H9 (cell line): ENCODE results near the gene ERCC4. TPM values are rescaled to one million over a fixed set of nuclear protein-coding genes. Genes with fewer than 3 reads are reported as not detected.

ENCODE experiments used
- DNase-seq: peaks from one replicate; pipeline ENCODE4 v3.0.0-alpha.2; 2017
- H2AFZ ChIP-seq: one replicate; pipeline ENCODE4 v1.6.1; 2013; ENCODE audit warnings: mild to moderate bottlenecking, low read length, control low read depth, moderate library complexity
- H2AK5ac ChIP-seq: 2 replicates; pipeline ENCODE4 v1.6.1; 2013; ENCODE audit warnings: low read length, control low read depth, mixed read lengths; ENCODE audit not compliant: insufficient read length
- H2BK120ac ChIP-seq: one replicate; pipeline ENCODE4 v1.6.1; 2013; ENCODE audit warnings: low read depth, mild to moderate bottlenecking, low read length, control low read depth, inconsistent platforms; ENCODE audit not compliant: poor library complexity, severe bottlenecking
- H2BK12ac ChIP-seq: 2 replicates; pipeline ENCODE4 v1.6.1; 2013; ENCODE audit warnings: low read length, control low read depth, mixed read lengths, low read depth; ENCODE audit not compliant: insufficient read length
- H2BK15ac ChIP-seq: 2 replicates; pipeline ENCODE4 v1.6.1; 2013; ENCODE audit warnings: low read depth, low read length, control low read depth
- H2BK20ac ChIP-seq: one replicate; pipeline ENCODE4 v1.6.1; 2013; ENCODE audit warnings: low read depth, mild to moderate bottlenecking, low read length, control low read depth, inconsistent platforms; ENCODE audit not compliant: poor library complexity, severe bottlenecking
- H2BK5ac ChIP-seq: 2 replicates; pipeline ENCODE4 v1.6.1; 2013; ENCODE audit warnings: low read length, control low read depth, mixed read lengths; ENCODE audit not compliant: insufficient read length
- H3K14ac ChIP-seq: 2 replicates; pipeline ENCODE4 v1.6.1; 2013; ENCODE audit warnings: low read length, control low read depth; ENCODE audit not compliant: insufficient read depth
- H3K18ac ChIP-seq: 2 replicates; pipeline ENCODE4 v1.6.1; 2013; ENCODE audit warnings: low read depth, mild to moderate bottlenecking, mixed read lengths, low read length, control low read depth; ENCODE audit not compliant: insufficient read length
- H3K23ac ChIP-seq: 2 replicates; pipeline ENCODE4 v1.6.1; 2013; ENCODE audit warnings: low read length, control low read depth, mixed read lengths, low read depth; ENCODE audit not compliant: insufficient read length
- H3K23me2 ChIP-seq: 2 replicates; pipeline ENCODE4 v1.6.1; 2013; ENCODE audit warnings: low read depth, mild to moderate bottlenecking, mixed read lengths, low read length, control low read depth; ENCODE audit not compliant: insufficient read length, poor library complexity, severe bottlenecking
- H3K27ac ChIP-seq: 2 replicates; pipeline ENCODE4 v1.5.1; 2013; ENCODE audit warnings: low read length, control low read depth, mixed read lengths, low read depth; ENCODE audit not compliant: insufficient read length
- H3K27me3 ChIP-seq: 2 replicates; pipeline ENCODE4 v1.6.1; 2013; ENCODE audit warnings: low read length, control low read depth, inconsistent platforms; ENCODE audit not compliant: insufficient read depth
- H3K4ac ChIP-seq: 2 replicates; pipeline ENCODE4 v1.6.1; 2013; ENCODE audit warnings: low read depth, mild to moderate bottlenecking, control low read depth, inconsistent platforms, low read length, moderate library complexity
- H3K4me1 ChIP-seq: 2 replicates; pipeline ENCODE4 v1.6.1; 2013; ENCODE audit warnings: low read length, control low read depth, inconsistent platforms; ENCODE audit not compliant: insufficient read depth
- H3K4me2 ChIP-seq: 2 replicates; pipeline ENCODE4 v1.6.1; 2013; ENCODE audit warnings: low read length, control low read depth, mixed read lengths; ENCODE audit not compliant: insufficient read length, insufficient read depth
- H3K56ac ChIP-seq: 2 replicates; pipeline ENCODE4 v1.6.1; 2013; ENCODE audit warnings: low read depth, mild to moderate bottlenecking, mixed read lengths, low read length, control low read depth; ENCODE audit not compliant: insufficient read length
- H3K79me1 ChIP-seq: 2 replicates; pipeline ENCODE4 v1.6.1; 2013; ENCODE audit warnings: low read depth, mild to moderate bottlenecking, moderate library complexity, low read length, control low read depth, inconsistent platforms; ENCODE audit not compliant: insufficient read depth, poor library complexity, severe bottlenecking
- H3K79me2 ChIP-seq: 2 replicates; pipeline ENCODE4 v1.6.1; 2013; ENCODE audit warnings: low read length, control low read depth, inconsistent platforms; ENCODE audit not compliant: insufficient read depth
- H3K9ac ChIP-seq: 2 replicates; pipeline ENCODE4 v1.6.1; 2013; ENCODE audit warnings: low read length, control low read depth, mixed read lengths; ENCODE audit not compliant: insufficient read length; ENCODE audit errors: extremely low read depth
- H3K9me3 ChIP-seq: one replicate; pipeline ENCODE4 v1.6.1; 2013; ENCODE audit warnings: low read depth, low read length, inconsistent platforms; ENCODE audit not compliant: control insufficient read depth
- H3T11ph ChIP-seq: one replicate; pipeline ENCODE4 v1.6.1; 2013; ENCODE audit warnings: mild to moderate bottlenecking, low read length, control low read depth, inconsistent platforms
- H4K20me1 ChIP-seq: one replicate; pipeline ENCODE4 v1.6.1; 2013; ENCODE audit not compliant: control insufficient read depth, insufficient read length, insufficient read depth
- H4K5ac ChIP-seq: 2 replicates; pipeline ENCODE4 v1.6.1; 2013; ENCODE audit warnings: low read depth, mild to moderate bottlenecking, mixed read lengths, low read length, control low read depth; ENCODE audit not compliant: insufficient read length
- H4K8ac ChIP-seq: replicated peaks from 2 replicates; pipeline ENCODE4 v1.6.1; 2013; ENCODE audit warnings: low read length, control low read depth, mixed read lengths, low read depth; ENCODE audit not compliant: insufficient read length
- H4K91ac ChIP-seq: 2 replicates; pipeline ENCODE4 v1.6.1; 2013; ENCODE audit warnings: low read depth, mild to moderate bottlenecking, moderate library complexity, mixed read lengths, low read length, control low read depth; ENCODE audit not compliant: insufficient read length
- H3K27ac Mint-ChIP-seq, 3 experiments: 2 replicates in 2 of 3; 3 replicates in 1 of 3; pipeline ENCODE4 v1.8.0; 2020 to 2021; ENCODE audit warnings: mixed read lengths in 3 of 3, mild to moderate bottlenecking in 1 of 3, moderate library complexity in 1 of 3
- H3K27me3 Mint-ChIP-seq: 2 replicates; pipeline ENCODE4 v1.8.0; 2021; ENCODE audit warnings: low read depth, mild to moderate bottlenecking, moderate library complexity, mixed read lengths
- H3K36me3 Mint-ChIP-seq, 3 experiments: 2 replicates in 2 of 3; 3 replicates in 1 of 3; pipeline ENCODE4 v1.8.0; 2020 to 2021; ENCODE audit warnings: low read depth in 3 of 3, mixed read lengths in 3 of 3; ENCODE audit not compliant: insufficient read depth in 1 of 3
- H3K4me1 Mint-ChIP-seq, 2 experiments: 2 replicates each; pipeline ENCODE4 v1.8.0; 2020; ENCODE audit warnings: mixed read lengths in 2 of 2
- H3K4me3 Mint-ChIP-seq, 2 experiments: 2 replicates in 1 of 2; 3 replicates in 1 of 2; pipeline ENCODE4 v1.8.0; 2020 to 2021; ENCODE audit warnings: mild to moderate bottlenecking in 2 of 2, mixed read lengths in 2 of 2, moderate library complexity in 1 of 2
- H3K9me3 Mint-ChIP-seq, 2 experiments: 2 replicates in 1 of 2; 3 replicates in 1 of 2; pipeline ENCODE4 v1.8.0; 2020; ENCODE audit warnings: mild to moderate bottlenecking in 2 of 2, mixed read lengths in 2 of 2, moderate library complexity in 1 of 2
- CTCF ChIP-seq: fragments of 200-600 bp; sonication (generic); conservative IDR thresholded peaks from 3 replicates; pipeline ENCODE4 v1.8.0; 2021; ENCODE audit warnings: antibody characterized with exemption, mild to moderate bottlenecking
- WGBS: extraction: QIAGEN DNeasy Blood & Tissue Kit; methylation state at CpG from one replicate; pipeline ENCODE4 v1.1.7; 2013; ENCODE audit warnings: missing lambda C conversion rate, low lambda C conversion rate, mixed read lengths; ENCODE audit not compliant: insufficient read length; ENCODE audit errors: extremely low coverage; 5-methylcytosine and 5-hydroxymethylcytosine counted together
- total RNA-seq: library from RNA; stranded (reverse); gene quantifications from 2 replicates; pipeline ENCODE4 v1.2.1, GENCODE V29; 2021

ERCC4 gene
- total RNA-seq, 1 experiment from 2014 or later: 15.6 TPM

DNA sequence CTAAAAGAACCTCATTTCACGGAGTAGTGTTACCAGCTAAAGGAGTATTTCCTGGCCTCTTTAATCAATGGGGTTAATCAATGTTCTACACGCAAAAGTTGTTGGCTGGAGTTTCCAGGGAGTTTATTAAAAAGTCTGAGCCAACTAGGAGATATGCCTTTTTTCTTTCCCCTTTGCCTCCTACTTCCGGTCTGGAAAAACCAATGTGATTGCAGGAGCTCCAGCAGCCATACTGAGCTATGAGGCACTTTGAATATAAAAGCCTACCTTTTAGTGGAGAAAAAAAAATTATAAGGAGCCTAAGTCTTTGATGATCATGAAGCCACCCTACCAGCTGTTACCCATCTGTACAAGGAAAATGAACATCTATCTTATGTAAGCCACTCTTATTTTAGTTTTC lies 17.9 kb upstream of the ERCC4 start:
- no peaks in the 10 kb centered on the region for H3K27me3 ChIP-seq
- no peak overlapping the region for H3K9ac ChIP-seq
- no peak overlapping the region for H3K18ac ChIP-seq
- H3K56ac ChIP-seq: no peak overlapping the region
- H4K5ac ChIP-seq: no peak overlapping the region
- H2BK5ac ChIP-seq: no peak overlapping the region
- Mint-ChIP-seq H3K36me3 (peaks cover 0 to 11% (median 0%) of the 10 kb centered on the region in 3 experiments; a peak in 2 of 7 replicates), H3K9me3 (peaks cover 10 to 15% of the 10 kb centered on the region in 2 experiments), H3K27ac (no peak overlapping the region; a peak in 1 of 7 replicates), H3K4me3 (no peak overlapping the region), H3K27me3 (peaks cover 8% of the 10 kb centered on the region), H3K4me1 (no peaks in the 10 kb centered on the region)
- no peak overlapping the region for H3K4me2 ChIP-seq
- H3K27ac ChIP-seq: no peak overlapping the region
- H3K23me2 ChIP-seq: no peaks in the 10 kb centered on the region
- H4K91ac ChIP-seq: no peak overlapping the region
- H2BK20ac ChIP-seq: no peak overlapping the region
- H2BK15ac ChIP-seq: no peak overlapping the region
- no peak for TF ChIP-seq CTCF
- H2AFZ ChIP-seq: no peak overlapping the region
- H3K79me1 ChIP-seq: no peaks in the 10 kb centered on the region
- H4K20me1 ChIP-seq: no peaks in the 10 kb centered on the region
- H2BK12ac ChIP-seq: no peak overlapping the region
- H3K4ac ChIP-seq: no peak overlapping the region
- DNase-seq: no peak
- no peak overlapping the region for H3K23ac ChIP-seq
- H3K14ac ChIP-seq: no peak overlapping the region
- no peak overlapping the region for H3T11ph ChIP-seq
- H2AK5ac ChIP-seq: no peak overlapping the region
- no peak overlapping the region for H2BK120ac ChIP-seq
- no peak overlapping the region for H4K8ac ChIP-seq
- H3K9me3 ChIP-seq: no peaks in the 10 kb centered on the region
- no peaks in the 10 kb centered on the region for H3K79me2 ChIP-seq
- WGBS: no CpG with 5 or more reads among the region's 3 CpGs
- H3K4me1 ChIP-seq: no peaks in the 10 kb centered on the region
